Measurements from ENCODE around the gene ADAT2. TPM values are rescaled to one million over a fixed set of nuclear protein-coding genes. Genes with fewer than 3 reads are reported as not detected.
"Not testable (repeated sequence)": the region's sequence is repeated elsewhere in the genome, so short reads cannot be mapped to it uniquely, and the experiment has no call there.

Gene ADAT2
- 10 to 100 TPM; 28.8 to 30.9 (median 29.3) TPM for total RNA-seq

GRCh38 chr6:143450453-143451371 is at the start of gene ADAT2, which contains the start of gene PEX3:
Gene ADAT2 (minus strand): TSS chr6:143450695. CDS start chr6:143450658, 37 bp downstream.
Gene PEX3 (plus strand): TSS chr6:143450805. CDS start chr6:143451043, 238 bp downstream.
- peak; percentile 89 for DNase-seq
- Mint-ChIP-seq H3K4me1 (ENCODE audit: low read depth) (peaks cover 39% of the 10 kb centered on the region), H3K36me3 (ENCODE audit: insufficient read depth) (peaks cover 17% of the 10 kb centered on the region), H3K27me3 (ENCODE audit: low read depth) (no peaks in the 10 kb centered on the region), H3K9me3 (no peaks in the 10 kb centered on the region), H3K4me3 (peak within 1 kb of the TSS; percentile 99)
- peak; percentile 96 to 97 for ATAC-seq

DNA sequence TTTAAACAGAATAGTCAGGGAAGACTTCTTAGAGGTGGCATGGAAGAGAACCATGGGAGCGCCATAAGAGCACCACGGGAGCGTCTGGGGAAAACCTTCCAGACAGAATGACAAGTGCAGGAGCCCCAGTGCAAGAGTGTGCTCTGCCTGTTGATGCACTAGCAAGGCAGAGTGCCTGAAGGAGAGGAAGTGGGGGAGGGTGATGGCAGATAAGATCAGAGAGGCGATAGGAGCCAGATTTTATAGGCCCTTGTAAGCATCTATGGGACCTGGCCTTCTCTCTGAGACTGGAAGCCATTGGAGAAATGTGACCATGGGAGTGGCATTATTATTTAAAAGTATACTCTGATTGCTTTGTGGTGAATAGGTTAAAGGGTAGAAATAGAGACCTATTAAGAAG is 47.9 kb upstream of the ADAT2 start:
- ATAC-seq = peak in 1 of 2 donors; percentile 48

DNA sequence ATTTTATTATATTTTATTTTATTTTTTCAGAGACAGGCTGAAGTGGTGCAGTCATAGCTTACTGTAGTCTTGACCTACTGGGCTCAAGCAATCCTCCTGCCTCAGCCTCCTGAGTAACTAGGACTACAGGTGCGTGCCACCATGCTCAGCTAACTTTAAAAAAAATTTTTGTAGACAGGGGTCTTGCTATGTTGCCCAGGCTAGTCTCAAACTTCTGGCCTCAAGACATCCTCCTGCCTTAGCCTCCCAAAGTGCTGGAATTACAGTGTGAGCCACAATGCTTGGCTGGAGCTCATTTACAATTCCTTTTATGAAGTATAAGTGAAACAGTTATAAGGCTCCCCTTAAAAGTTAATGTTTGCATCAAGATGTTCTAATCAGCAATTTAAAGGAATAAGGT is 46.5 kb upstream of the ADAT2 start:
- Mint-ChIP-seq H3K4me3 (no peak overlapping the region), H3K9me3 (no peaks in the 10 kb centered on the region), H3K36me3 (ENCODE audit: insufficient read depth) (peaks cover 33% of the 10 kb centered on the region), H3K4me1 (ENCODE audit: low read depth) (peaks cover 16% of the 10 kb centered on the region), H3K27me3 (ENCODE audit: low read depth) (no peaks in the 10 kb centered on the region)
- no peak for DNase-seq
- no peak for ATAC-seq

More for the DNA sequence above, 47.9 kb upstream of the ADAT2 start:
- Mint-ChIP-seq H3K9me3 (no peaks in the 10 kb centered on the region), H3K27me3 (ENCODE audit: low read depth) (no peaks in the 10 kb centered on the region), H3K4me3 (no peak overlapping the region), H3K4me1 (ENCODE audit: low read depth) (peaks cover 16% of the 10 kb centered on the region), H3K36me3 (ENCODE audit: insufficient read depth) (peaks cover 29% of the 10 kb centered on the region)
- no peak for DNase-seq

GRCh38 chr6:143490775-143491174 is 40.3 kb upstream of the ADAT2 start:
- no peaks in the 10 kb centered on the region for H3K9me3 Mint-ChIP-seq
- H3K4me1 Mint-ChIP-seq (ENCODE audit: low read depth) = no peaks in the 10 kb centered on the region
- no peaks in the 10 kb centered on the region for H3K27me3 Mint-ChIP-seq (ENCODE audit: low read depth)
- H3K36me3 Mint-ChIP-seq (ENCODE audit: insufficient read depth) = peaks cover 21% of the 10 kb centered on the region
- DNase-seq = no peak
- H3K4me3 Mint-ChIP-seq = no peak overlapping the region
- ATAC-seq = no peak

DNA sequence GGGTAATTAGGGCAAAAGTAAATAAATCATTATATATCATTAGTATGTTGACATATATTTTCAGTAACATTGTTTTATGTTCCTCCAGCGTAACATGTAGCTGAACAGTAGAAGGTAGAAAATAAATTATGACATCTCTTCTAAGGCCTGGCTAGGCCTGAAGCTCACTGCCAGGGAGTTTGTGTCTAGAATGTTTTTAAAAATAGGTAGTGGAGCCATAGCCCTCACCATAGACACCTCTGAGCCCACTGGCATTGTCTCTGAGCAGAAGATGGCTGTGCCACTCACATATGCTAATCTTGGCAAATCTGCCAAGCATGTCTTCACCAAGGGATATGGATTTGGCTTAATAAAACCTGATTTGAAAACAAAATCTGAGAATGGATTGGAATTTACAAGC is 39.7 kb upstream of the ADAT2 start:
- H3K4me1 Mint-ChIP-seq (ENCODE audit: low read depth) = no peaks in the 10 kb centered on the region
- H3K9me3 Mint-ChIP-seq = no peaks in the 10 kb centered on the region
- H3K4me3 Mint-ChIP-seq = no peak overlapping the region
- no peak for ATAC-seq
- H3K27me3 Mint-ChIP-seq (ENCODE audit: low read depth) = no peaks in the 10 kb centered on the region
- peaks cover 21% of the 10 kb centered on the region for H3K36me3 Mint-ChIP-seq (ENCODE audit: insufficient read depth)
- no peak for DNase-seq

- Mint-ChIP-seq H3K27me3 (ENCODE audit: low read depth) (no peaks in the 10 kb centered on the region), H3K9me3 (no peaks in the 10 kb centered on the region), H3K36me3 (ENCODE audit: insufficient read depth) (peaks cover 10% of the 10 kb centered on the region), H3K4me3 (no peak overlapping the region), H3K4me1 (ENCODE audit: low read depth) (no peaks in the 10 kb centered on the region)
- ATAC-seq (no peak), DNase-seq (no peak)
Observed at GRCh38 chr6:143486752-143487151, 36.3 kb upstream of the ADAT2 start.

GRCh38 chr6:143485967-143486366 is 35.5 kb upstream of the ADAT2 start:
- ATAC-seq = no peak
- Mint-ChIP-seq H3K36me3 (ENCODE audit: insufficient read depth) (peaks cover 10% of the 10 kb centered on the region), H3K4me1 (ENCODE audit: low read depth) (no peaks in the 10 kb centered on the region), H3K27me3 (ENCODE audit: low read depth) (no peaks in the 10 kb centered on the region), H3K4me3 (no peak overlapping the region), H3K9me3 (no peaks in the 10 kb centered on the region)
- DNase-seq = no peak

GRCh38 chr6:143482593-143482992 is 32.1 kb upstream of the ADAT2 start:
- Mint-ChIP-seq H3K27me3 (ENCODE audit: low read depth) (no peaks in the 10 kb centered on the region), H3K36me3 (ENCODE audit: insufficient read depth) (peaks cover 11% of the 10 kb centered on the region), H3K4me1 (ENCODE audit: low read depth) (no peaks in the 10 kb centered on the region), H3K4me3 (no peak overlapping the region), H3K9me3 (no peaks in the 10 kb centered on the region)
- ATAC-seq (no peak), DNase-seq (no peak)

GRCh38 chr6:143478479-143479062 is 28.1 kb upstream of the ADAT2 start:
- H3K4me3 Mint-ChIP-seq = no peak overlapping the region
- H3K4me1 Mint-ChIP-seq (ENCODE audit: low read depth) = no peaks in the 10 kb centered on the region
- no peak for ATAC-seq
- H3K36me3 Mint-ChIP-seq (ENCODE audit: insufficient read depth) = peaks cover 32% of the 10 kb centered on the region
- no peaks in the 10 kb centered on the region for H3K27me3 Mint-ChIP-seq (ENCODE audit: low read depth)
- no peak for DNase-seq
- no peaks in the 10 kb centered on the region for H3K9me3 Mint-ChIP-seq

DNA sequence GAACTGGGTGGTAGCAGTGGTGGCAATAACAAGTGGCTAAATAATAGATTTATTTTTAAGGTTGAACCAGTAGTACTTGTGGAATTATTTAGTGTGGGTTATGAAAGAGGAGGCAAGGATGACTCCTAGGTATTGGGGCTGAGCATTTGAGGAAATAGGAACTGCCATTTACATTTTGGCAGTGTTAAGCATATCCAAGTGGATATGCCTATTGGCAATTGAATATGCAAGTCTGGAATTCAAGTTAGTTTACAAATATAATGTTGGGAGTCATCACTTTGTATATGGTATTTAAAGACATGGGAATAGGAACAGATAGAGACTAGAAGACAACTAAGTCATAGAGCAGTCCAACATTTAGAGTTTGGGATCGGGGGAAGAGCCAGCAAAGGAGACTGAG is 26.1 kb upstream of the ADAT2 start:
- no peak for DNase-seq
- H3K4me1 Mint-ChIP-seq (ENCODE audit: low read depth) = no peaks in the 10 kb centered on the region
- no peaks in the 10 kb centered on the region for H3K9me3 Mint-ChIP-seq
- ATAC-seq = no peak
- H3K27me3 Mint-ChIP-seq (ENCODE audit: low read depth) = no peaks in the 10 kb centered on the region
- peaks cover 49% of the 10 kb centered on the region for H3K36me3 Mint-ChIP-seq (ENCODE audit: insufficient read depth)
- no peak overlapping the region for H3K4me3 Mint-ChIP-seq

DNA sequence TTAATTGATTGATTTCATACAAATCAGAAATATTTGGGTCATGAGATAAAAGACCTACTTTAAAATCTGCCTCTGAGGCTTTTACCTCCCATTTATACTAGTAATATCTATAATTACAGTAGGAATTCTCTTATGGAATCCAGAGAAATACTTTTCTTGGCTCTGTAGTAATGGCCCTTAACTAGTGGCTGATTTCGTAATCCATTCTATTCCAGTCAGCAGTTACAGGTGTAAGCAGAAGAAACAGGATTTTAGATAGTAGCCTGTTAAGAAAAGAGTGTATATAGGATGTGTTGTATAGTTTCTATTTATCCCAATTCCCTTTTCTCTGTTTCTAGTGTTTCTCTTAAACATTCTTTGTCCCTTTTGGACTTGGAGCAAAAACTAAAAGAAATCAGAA is 21.3 kb upstream of the ADAT2 start:
- H3K27me3 Mint-ChIP-seq (ENCODE audit: low read depth) = no peaks in the 10 kb centered on the region
- no peak for ATAC-seq
- DNase-seq = no peak
- H3K9me3 Mint-ChIP-seq = no peaks in the 10 kb centered on the region
- no peaks in the 10 kb centered on the region for H3K4me1 Mint-ChIP-seq (ENCODE audit: low read depth)
- no peak overlapping the region for H3K4me3 Mint-ChIP-seq
- peaks cover 57% of the 10 kb centered on the region for H3K36me3 Mint-ChIP-seq (ENCODE audit: insufficient read depth)

DNA sequence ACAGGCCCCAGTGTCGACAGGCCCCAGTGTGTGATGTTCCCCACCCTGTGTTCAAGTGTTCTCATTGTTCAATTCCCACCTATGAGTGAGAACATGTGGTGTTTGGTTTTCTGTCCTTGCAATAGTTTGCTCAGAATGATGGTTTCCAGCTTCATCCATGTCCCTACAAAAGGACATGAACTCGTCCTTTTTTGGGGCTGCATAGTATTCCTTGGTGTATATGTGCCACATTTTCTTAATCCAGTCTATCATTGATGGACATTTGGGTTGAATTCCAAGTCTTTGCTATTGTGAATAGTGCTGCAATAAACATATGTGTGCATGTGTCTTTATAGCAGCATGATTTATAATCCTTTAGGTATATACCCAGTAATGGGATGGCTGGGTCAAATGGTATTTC is 18.3 kb upstream of the ADAT2 start:
- H3K4me1 Mint-ChIP-seq (ENCODE audit: low read depth); H3K27me3 Mint-ChIP-seq (ENCODE audit: low read depth); ATAC-seq; H3K9me3 Mint-ChIP-seq; DNase-seq; H3K4me3 Mint-ChIP-seq: not testable (repeated sequence)
- H3K36me3 Mint-ChIP-seq (ENCODE audit: insufficient read depth) = peaks cover 46% of the 10 kb centered on the region

GRCh38 chr6:143468026-143468425 is 17.5 kb upstream of the ADAT2 start:
- ATAC-seq (no peak), DNase-seq (no peak)
- Mint-ChIP-seq H3K4me3 (no peak overlapping the region), H3K4me1 (ENCODE audit: low read depth) (no peaks in the 10 kb centered on the region), H3K9me3 (no peaks in the 10 kb centered on the region), H3K27me3 (ENCODE audit: low read depth) (no peaks in the 10 kb centered on the region), H3K36me3 (ENCODE audit: insufficient read depth) (peaks cover 43% of the 10 kb centered on the region)

DNA sequence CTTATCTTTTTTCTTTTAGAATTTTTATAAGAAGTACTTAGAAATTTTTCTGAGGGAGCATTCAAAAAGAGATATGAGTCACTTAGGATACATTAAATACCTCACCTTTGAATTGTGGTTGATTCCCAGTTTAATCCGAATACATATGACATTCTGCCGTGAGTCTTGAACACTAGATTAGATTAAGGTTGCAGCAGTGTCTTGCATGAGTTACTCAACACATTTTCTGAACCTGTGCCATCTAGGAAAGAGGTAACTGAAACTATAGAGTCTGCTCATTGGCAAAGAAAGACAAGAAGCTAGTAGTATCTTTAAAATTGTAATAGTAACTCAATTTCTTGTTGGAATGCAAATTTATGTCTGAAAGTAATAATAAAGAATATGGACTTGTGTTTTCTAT is 15.1 kb upstream of the ADAT2 start:
- peaks cover 40% of the 10 kb centered on the region for H3K36me3 Mint-ChIP-seq (ENCODE audit: insufficient read depth)

More for the DNA sequence above, 15.1 kb upstream of the ADAT2 start:
- ATAC-seq (no peak), DNase-seq (no peak)
- Mint-ChIP-seq H3K4me3 (no peak overlapping the region), H3K4me1 (ENCODE audit: low read depth) (peaks cover 2% of the 10 kb centered on the region), H3K27me3 (ENCODE audit: low read depth) (no peaks in the 10 kb centered on the region), H3K9me3 (no peaks in the 10 kb centered on the region)
